ENCODE data around the gene PRKN.

Gene PRKN

DNA sequence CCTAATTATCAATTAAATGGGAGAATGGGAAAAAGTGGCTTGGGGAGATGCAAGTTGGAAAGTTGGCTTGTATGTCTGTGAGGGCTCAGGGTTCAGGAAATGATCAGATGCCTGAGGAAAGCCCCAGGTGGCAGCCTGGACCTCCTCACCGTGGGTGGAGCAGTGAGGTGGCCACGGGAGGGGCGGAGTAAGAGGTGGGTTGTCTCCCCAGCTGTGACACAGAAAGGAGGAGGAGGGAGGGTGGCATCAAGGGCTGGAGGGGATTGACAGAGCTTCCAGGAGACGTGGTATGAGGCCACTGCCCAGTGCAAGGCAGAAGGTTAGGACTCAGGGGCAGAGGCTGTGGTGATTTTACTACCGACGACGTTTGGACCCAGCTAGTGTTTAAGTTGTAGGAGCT lies 672.2 kb downstream of the PRKN start:
- no peak for DNase-seq (ENCODE audit: low read depth)

GRCh38 chr6:162053084-162053483 lies 674.5 kb downstream of the PRKN start:
- DNase-seq (ENCODE audit: low read depth), result no peak

- no peak for DNase-seq (ENCODE audit: low read depth)
Measured at GRCh38 chr6:162050579-162050978, 677.0 kb downstream of the PRKN start.

DNA sequence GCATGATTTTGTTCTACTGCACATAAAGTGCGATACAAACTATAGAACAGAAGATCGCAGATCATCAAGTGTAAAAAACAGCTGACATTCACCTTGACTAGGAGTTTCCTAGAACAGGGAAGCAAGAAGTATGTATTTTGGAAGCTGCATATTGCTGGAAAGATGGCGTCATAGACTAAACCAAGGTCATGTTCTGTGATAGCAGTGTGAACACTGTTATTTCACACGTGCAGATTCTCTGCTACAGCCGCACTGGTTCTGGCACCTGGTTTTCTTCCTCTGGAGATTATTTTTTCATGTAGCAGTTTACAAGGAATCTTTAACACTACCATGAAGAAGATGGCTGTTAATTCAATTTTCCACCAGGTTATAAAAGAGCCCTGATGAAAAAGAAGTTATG lies 681.2 kb downstream of the PRKN start:
- no peak for DNase-seq (ENCODE audit: low read depth)

DNA sequence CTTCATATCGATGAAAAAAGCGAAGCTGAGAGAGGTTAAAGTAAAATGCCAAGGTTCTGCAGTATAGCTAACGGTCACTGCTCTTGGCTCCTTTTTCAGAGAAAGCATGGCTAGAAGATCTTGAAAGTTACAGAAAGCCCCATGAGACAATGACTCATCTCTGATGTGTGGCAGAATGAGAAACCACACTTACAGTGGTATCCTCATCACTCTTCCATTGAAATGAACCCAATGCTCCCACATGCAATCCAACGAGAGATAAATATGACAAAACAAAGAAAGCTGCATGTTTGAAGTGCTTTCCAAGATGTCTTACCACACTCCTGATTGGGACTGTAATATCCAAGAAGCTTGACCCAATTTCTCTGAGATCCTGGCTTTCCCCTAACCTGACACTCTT lies 694.9 kb downstream of the PRKN start:
- DNase-seq (ENCODE audit: low read depth), result no peak

GRCh38 chr6:162029873-162030576 lies 697.5 kb downstream of the PRKN start:
- DNase-seq (ENCODE audit: low read depth), result no peak

- no peak for DNase-seq (ENCODE audit: low read depth)
Measured at GRCh38 chr6:162026843-162027242, 700.7 kb downstream of the PRKN start.

DNA sequence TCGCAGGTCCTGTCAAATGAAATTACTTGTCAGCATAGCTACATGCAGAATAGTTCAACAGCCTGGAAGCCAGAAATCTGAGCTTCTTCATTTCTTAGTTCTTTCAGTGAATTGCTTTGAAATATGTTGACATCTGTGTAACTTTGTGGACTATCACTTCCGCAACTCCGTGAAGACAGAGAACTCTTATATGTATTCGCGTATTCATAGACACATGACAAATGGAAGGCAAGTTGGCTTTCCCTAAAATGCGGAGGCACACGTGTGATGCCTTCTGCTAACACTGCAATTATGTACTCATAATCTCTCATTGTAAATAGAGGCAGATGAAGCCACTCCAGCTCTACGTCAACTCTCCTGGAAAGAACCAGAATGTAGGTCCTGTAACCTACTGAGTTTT lies 701.5 kb downstream of the PRKN start:
- no peak for DNase-seq (ENCODE audit: low read depth)

DNA sequence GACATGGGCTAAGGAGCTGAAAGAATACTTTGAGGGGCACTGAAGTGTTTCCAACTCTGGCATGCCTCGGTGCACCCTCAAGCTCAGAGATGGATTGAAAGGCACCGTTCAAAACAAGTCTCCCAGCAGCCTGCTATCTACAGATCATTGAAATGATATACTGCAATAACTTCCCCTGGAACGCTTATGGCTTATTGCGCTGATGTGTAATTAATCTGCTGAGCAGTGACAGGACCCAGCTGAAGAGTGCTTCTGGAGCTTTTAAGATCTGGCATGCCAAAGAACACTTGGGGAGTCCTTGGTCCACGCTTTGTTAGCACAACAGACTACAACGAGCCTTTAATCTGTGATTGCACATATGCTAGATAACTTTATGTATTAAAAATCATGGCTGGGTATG lies 708.2 kb downstream of the PRKN start:
- DNase-seq (ENCODE audit: low read depth), result no peak

GRCh38 chr6:162017536-162017935 lies 710.0 kb downstream of the PRKN start:
- DNase-seq (ENCODE audit: low read depth), result no peak

DNA sequence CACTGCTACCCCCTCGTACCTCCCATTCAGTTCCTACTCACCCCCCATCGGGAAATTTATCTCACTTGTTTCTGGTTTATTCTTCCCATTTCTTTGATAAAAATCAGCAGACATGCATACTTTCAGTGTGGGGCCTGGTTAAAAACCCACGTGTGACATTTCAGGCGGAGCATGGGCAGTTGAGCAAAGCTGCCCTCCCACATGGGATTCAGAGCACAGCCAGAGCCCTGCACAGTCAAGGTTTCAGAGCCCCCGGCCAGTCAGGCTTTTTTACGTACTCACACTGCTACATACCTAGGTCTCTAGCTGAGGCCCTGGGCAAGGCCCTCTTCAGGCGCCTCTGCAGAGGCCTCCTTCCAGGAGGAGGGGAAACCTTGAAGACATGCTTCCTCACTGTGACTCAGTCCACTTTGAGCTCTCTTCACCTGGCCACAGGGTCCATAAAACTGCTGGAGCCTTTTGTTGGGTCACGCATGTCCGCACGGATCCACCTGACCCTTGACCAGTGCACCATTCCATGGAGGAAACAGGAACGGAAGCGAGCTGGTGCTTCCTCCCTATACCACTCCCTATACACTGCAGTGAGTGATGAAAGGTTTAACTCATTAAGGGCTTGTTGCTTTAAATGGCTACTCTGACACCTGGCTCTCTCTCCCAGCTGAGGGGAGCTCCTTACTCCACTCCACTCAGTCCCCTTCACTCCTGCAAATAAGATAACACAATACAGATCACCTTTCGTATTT lies 713.3 kb downstream of the PRKN start:
- no peak for DNase-seq (ENCODE audit: low read depth)

- no peak for DNase-seq (ENCODE audit: low read depth)
Measured at GRCh38 chr6:162005372-162005771, 722.2 kb downstream of the PRKN start.

GRCh38 chr6:161996783-161997182 lies 730.8 kb downstream of the PRKN start:
- DNase-seq (ENCODE audit: low read depth), result no peak

DNA sequence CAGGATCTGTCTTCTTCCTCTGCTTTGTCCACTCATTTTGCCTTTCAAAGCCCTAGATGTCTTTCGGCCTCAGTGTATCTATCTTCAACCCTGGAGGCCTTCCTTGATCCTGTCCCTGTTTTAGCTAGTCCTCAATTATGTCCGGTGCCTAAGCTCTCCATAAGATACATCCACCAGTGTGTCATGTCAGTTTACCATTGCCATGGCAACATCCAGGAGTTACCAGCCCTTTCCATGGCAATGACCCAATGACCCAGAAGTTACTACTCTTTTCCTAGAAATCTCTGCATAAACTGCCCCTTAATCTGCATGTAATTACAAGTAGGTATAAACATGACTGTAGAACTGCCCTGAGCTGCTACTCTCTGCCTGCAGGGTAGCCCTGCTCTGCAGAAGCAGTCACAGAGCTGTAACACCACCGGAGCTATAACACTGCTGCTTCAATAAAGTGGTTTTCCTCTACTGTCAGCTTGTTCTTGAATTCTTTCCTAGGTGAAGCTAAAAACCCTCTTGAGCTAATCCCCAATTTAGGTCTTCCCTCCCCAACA lies 741.6 kb downstream of the PRKN start:
- no peak for DNase-seq (ENCODE audit: low read depth)

GRCh38 chr6:161984713-161985112 lies 742.9 kb downstream of the PRKN start:
- DNase-seq (ENCODE audit: low read depth), result no peak

DNA sequence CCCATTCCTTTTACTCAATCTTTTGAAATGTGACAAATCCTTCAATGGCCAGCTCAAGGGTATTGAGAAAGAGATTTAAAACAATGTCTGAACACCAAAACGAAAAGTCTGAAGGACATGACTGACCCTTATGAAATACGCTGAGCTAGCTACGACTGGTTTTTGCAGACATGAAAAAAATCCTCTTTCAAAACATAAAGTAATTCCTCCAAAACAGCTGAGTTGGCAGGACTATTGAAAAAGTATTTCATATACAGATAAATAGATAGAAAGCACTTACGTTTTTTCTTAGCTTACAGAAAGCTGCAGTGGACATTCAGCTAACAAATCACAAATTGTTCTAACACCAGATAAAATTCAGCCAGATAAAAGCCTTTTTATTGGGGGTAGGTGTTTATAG lies 751.0 kb downstream of the PRKN start:
- no peak for DNase-seq (ENCODE audit: low read depth)

GRCh38 chr6:161973064-161973463 lies 754.5 kb downstream of the PRKN start:
- DNase-seq (ENCODE audit: low read depth), result no peak

DNA sequence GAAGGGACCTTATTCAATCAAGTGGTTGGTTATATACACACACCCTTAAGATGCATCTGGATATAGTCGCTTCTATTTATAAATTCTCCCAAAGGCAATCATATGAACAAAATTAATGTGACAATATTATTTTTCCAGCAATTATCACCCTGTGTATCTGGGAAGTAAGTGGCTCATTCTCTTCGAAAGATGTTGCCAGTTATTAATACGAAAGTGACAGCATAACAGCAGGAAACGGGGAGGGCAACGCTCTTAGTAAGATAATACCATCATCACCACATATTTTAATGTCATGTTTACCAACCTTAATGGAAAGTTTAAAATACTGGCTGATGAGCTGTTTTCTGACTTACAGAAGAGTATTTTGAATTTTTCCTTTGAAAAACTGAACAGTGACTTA lies 756.5 kb downstream of the PRKN start:
- DNase-seq (ENCODE audit: low read depth), result no peak

DNA sequence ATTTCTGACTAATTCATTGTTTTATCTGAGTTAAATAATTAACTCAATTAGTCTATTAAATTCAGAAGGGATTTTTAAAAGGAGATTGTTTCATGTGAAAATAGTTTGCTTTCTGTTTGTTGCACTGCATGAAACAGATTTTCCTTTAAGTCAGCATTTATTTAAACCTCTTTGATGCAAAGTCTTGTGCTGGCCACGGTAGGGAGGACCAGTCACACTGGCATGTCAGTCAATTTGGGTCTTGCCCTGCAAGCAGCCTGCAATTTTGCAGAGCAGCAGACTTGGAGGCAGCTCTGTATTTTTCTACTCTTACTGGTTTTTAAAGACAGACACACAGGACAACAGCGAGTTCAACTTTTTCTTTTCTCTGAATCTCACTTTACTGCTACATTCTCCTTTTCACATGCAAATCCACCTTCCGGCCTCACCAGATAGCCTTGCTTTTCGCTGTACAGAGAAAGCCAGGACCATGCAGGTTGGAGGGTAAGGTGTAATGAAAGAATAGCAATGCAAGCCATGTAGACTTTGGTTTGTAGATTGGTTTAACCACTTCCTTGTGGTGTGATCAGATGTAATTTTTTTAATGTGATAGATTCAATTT lies 763.8 kb downstream of the PRKN start:
- DNase-seq (ENCODE audit: low read depth), result no peak

DNA sequence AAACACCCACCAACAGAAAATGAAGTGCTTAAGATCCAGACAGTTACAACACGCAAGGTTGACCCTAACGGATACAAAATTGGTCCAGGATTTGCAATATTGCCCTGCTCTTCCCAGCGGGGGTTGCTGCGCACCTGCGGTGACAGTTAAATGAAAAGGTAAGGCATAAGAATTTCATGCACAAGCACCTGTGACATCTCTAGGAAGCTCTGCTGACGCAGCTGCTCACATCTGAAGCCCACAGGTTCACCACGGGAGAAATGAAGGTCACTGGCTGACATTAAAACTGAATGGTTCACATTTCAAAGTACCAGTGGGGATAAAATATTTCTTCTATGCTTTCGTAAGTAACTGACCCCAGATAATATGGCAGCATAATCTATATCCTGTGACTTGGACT lies 764.4 kb downstream of the PRKN start:
- DNase-seq (ENCODE audit: low read depth), result no peak

DNA sequence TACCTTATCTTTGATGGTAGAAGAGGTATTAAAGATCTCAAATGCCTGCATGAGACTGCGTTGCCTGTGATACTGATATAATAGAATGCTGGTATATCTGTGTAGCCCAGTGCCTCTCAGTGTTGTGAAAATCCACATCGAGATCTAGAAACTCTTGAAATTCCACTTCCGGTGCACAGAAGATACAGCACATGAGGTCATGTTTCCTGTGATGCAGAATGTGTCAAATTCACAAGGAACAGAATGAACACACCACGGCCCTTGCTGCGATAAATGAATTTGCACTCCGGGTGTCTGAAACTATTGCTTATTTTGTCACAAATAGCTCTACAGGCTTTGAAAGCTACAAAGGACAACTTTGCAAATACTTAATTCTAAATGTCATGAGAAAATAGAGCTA lies 765.8 kb downstream of the PRKN start:
- no peak for DNase-seq (ENCODE audit: low read depth)

- no peak for DNase-seq (ENCODE audit: low read depth)
Measured at GRCh38 chr6:161961046-161961445, 766.5 kb downstream of the PRKN start.

- no peak for DNase-seq (ENCODE audit: low read depth)
Measured at GRCh38 chr6:161959072-161959471, 768.5 kb downstream of the PRKN start.

All from HS-27A (cell line).